ENCODE data around the gene SNRK. TPM values are rescaled to one million over a fixed set of nuclear protein-coding genes. Genes with fewer than 3 reads are reported as not detected.

SNRK gene
- total RNA-seq, 1 donor from 2014 or later: 26.1 TPM

DNA sequence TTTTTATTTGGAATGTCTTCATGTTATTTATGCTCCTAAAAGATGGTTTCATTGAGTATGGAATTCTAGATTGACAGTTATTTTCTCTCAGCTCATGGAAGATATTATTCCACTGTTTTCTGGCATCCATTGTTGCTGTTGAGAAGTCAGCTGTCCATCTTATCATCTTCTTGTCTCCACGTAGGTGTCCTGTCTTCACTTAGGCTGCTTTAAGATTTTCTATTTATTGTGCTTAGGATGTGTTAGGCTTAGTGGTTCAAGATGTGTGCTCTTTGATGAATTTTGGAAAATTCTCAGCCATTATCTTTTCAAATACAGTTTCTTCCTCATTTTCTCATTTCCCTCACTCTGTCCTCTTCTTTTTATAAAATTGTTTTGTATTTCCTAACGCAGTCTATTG is 52.0 kb downstream of the SNRK start:
- H3K79me2 ChIP-seq (ENCODE audit: low read depth): peaks cover 3% of the 10 kb centered on the region
- H3K9ac ChIP-seq: no peak overlapping the region
- H3F3A ChIP-seq (ENCODE audit: low read depth): no peaks in the 10 kb centered on the region
- H3K4me2 ChIP-seq: no peak overlapping the region
- Mint-ChIP-seq H3K27ac (no peak overlapping the region), H3K27me3 (ENCODE audit: insufficient read depth, low read depth) (peaks cover 4% of the 10 kb centered on the region), H3K36me3 (peaks cover 58% of the 10 kb centered on the region), H3K9me3 (peaks cover 38% of the 10 kb centered on the region), H3K4me3 (no peak overlapping the region), H3K4me1 (peaks cover 4% of the 10 kb centered on the region)
- no peaks in the 10 kb centered on the region for H3K27me3 ChIP-seq
- no peak overlapping the region for H3K4me3 ChIP-seq
- no peaks in the 10 kb centered on the region for H3K4me1 ChIP-seq
- peaks cover 27% of the 10 kb centered on the region for H3K9me3 ChIP-seq (ENCODE audit: low read depth)
- peaks cover 29% of the 10 kb centered on the region for H3K36me3 ChIP-seq
- no peak overlapping the region for H2AFZ ChIP-seq (replicated peaks)
- no peak for TF ChIP-seq EZH2phosphoT487 (IDR thresholded peaks at IDR 0.05)
- no peak for TF ChIP-seq EZH2 (IDR thresholded peaks at IDR 0.05)
- TF ChIP-seq, protein P1, sequence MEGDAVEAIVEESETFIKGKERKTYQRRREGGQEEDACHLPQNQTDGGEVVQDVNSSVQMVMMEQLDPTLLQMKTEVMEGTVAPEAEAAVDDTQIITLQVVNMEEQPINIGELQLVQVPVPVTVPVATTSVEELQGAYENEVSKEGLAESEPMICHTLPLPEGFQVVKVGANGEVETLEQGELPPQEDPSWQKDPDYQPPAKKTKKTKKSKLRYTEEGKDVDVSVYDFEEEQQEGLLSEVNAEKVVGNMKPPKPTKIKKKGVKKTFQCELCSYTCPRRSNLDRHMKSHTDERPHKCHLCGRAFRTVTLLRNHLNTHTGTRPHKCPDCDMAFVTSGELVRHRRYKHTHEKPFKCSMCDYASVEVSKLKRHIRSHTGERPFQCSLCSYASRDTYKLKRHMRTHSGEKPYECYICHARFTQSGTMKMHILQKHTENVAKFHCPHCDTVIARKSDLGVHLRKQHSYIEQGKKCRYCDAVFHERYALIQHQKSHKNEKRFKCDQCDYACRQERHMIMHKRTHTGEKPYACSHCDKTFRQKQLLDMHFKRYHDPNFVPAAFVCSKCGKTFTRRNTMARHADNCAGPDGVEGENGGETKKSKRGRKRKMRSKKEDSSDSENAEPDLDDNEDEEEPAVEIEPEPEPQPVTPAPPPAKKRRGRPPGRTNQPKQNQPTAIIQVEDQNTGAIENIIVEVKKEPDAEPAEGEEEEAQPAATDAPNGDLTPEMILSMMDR (IDR thresholded peaks at IDR 0.05): no peak
- DNase-seq (ENCODE audit: low spot score): no peak
- peaks cover 4% of the 10 kb centered on the region for H4K20me1 ChIP-seq (ENCODE audit: low read depth)
- no peak overlapping the region for H3K27ac ChIP-seq

DNA sequence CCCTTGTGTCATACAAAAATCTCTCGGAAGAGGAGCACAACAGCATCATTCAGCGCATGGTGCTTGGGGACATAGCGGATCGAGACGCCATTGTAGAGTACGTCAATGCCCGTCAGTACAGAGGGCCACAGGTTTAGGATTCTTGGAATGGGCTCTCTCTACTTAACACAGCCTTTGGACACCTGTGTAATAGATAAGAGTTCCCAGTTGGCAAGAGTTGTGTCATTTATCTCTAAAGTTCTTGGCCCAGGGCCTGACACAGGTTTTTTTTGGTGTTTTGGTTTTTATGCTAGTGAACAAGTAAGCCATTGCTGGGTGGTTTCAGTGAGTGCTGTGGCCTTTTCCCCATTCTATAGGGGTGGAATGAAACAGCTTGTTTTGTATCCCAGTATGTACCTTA is 54.1 kb downstream of the SNRK start:
- Histone ChIP-seq H2AFZ (replicated peaks) (no peak overlapping the region), H3K4me1 (no peaks in the 10 kb centered on the region), H3F3A (ENCODE audit: low read depth) (no peaks in the 10 kb centered on the region), H4K20me1 (ENCODE audit: low read depth) (peaks cover 11% of the 10 kb centered on the region), H3K9ac (no peak overlapping the region), H3K9me3 (ENCODE audit: low read depth) (peaks cover 21% of the 10 kb centered on the region), H3K27me3 (no peaks in the 10 kb centered on the region), H3K27ac (no peak overlapping the region), H3K79me2 (ENCODE audit: low read depth) (peaks cover under 1% of the 10 kb centered on the region), H3K4me2 (no peak overlapping the region), H3K4me3 (no peak overlapping the region), H3K36me3 (peaks cover 24% of the 10 kb centered on the region)
- Mint-ChIP-seq H3K27ac (no peak overlapping the region), H3K36me3 (peaks cover 63% of the 10 kb centered on the region), H3K4me1 (peaks cover 4% of the 10 kb centered on the region), H3K4me3 (no peak overlapping the region), H3K9me3 (peaks cover 32% of the 10 kb centered on the region), H3K27me3 (ENCODE audit: insufficient read depth, low read depth) (peaks cover 2% of the 10 kb centered on the region)
- no peak for DNase-seq (ENCODE audit: low spot score)
- TF ChIP-seq, protein P1 (IDR thresholded peaks at IDR 0.05): no peak
- TF ChIP-seq EZH2phosphoT487 (IDR thresholded peaks at IDR 0.05) (no peak), EZH2 (IDR thresholded peaks at IDR 0.05) (no peak)

DNA sequence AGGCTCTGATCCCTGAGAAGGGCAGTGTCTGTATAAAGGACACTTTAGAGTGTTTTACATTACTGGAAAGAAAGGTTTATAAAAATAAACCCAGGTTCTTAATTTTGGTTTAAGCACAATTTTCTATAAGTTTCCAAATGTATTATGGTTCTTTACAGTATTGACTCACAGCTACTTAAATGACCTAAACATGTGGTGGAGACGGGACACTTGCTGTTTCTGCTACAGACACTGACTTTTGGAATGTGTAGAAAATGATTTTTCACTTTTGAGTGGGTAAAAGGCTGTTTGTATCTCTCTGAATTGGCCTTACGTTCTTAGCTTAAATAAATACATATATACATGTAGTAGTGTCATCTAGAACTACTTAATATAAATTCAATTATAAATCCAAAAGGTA is 55.4 kb downstream of the SNRK start:
- Histone ChIP-seq H3K27me3 (no peaks in the 10 kb centered on the region), H3K4me3 (no peak overlapping the region), H3K4me1 (no peaks in the 10 kb centered on the region), H2AFZ (replicated peaks) (no peak overlapping the region), H3K79me2 (ENCODE audit: low read depth) (no peaks in the 10 kb centered on the region), H4K20me1 (ENCODE audit: low read depth) (peaks cover 11% of the 10 kb centered on the region), H3K9ac (no peak overlapping the region), H3K27ac (no peak overlapping the region), H3F3A (ENCODE audit: low read depth) (no peaks in the 10 kb centered on the region), H3K36me3 (peaks cover 18% of the 10 kb centered on the region), H3K9me3 (ENCODE audit: low read depth) (peaks cover 17% of the 10 kb centered on the region), H3K4me2 (no peak overlapping the region)
- no peak overlapping the region for H3K4me3 Mint-ChIP-seq
- no peaks in the 10 kb centered on the region for H3K27me3 Mint-ChIP-seq (ENCODE audit: insufficient read depth, low read depth)
- DNase-seq (ENCODE audit: low spot score): no peak
- no peak overlapping the region for H3K27ac Mint-ChIP-seq
- H3K36me3 Mint-ChIP-seq: peaks cover 57% of the 10 kb centered on the region
- H3K9me3 Mint-ChIP-seq: peaks cover 20% of the 10 kb centered on the region
- H3K4me1 Mint-ChIP-seq: peaks cover 4% of the 10 kb centered on the region
- TF ChIP-seq EZH2phosphoT487 (IDR thresholded peaks at IDR 0.05): no peak
- TF ChIP-seq EZH2 (IDR thresholded peaks at IDR 0.05): no peak
- TF ChIP-seq, protein P1 (IDR thresholded peaks at IDR 0.05): no peak

Measured in neural progenitor cell (in vitro differentiated cells).